Activated naive CD4-positive, alpha-beta T cell treated with Interleukin-2 at 50 U/mL for 16 hours (primary cell): ENCODE results near the gene FHIT.

Source experiments
- DNase-seq: peaks from one replicate; pipeline ENCODE4 v3.0.0-alpha.2; 2020

Gene FHIT

GRCh38 chr3:60365360-60365759 is 885.9 kb downstream of the FHIT start:
- no peak for DNase-seq

DNA sequence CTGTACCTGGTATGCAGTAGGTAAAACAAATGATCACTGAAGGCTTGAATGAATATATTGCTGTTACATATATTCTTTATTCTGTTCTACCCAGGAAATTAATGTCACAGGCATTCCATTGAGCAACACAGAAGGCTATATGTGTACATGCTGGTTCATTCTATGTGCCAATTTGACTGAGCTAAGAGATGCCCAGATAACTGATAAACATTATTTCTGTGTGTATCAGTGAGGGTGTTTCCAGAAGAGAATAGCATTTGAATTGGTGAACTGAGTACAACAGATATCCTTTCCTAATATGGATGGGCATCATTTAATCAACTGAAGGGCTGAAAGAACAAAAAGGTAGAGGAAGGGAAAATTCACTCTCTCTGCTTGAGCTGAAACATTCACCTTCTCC is 886.8 kb downstream of the FHIT start:
- DNase-seq = no peak

GRCh38 chr3:60363817-60364216 is 887.4 kb downstream of the FHIT start:
- DNase-seq = no peak

DNA sequence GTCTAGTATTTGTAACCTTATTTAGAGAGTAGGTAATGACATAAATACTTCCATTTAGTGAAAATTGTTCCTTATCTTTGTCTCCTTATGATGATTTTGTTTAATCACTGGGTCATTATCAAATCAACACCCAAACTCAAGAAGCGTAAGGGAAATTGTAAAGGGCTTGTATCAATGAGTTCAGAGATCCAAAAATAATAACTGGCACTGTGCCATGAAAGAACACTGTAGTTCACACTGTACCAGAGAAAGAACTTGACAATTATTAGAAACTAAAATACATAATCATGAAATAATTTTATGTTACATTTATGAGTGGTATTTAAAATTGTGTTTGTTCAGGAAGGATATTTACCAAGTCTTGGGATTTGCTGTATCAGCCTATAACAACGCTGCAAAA is 895.4 kb downstream of the FHIT start:
- DNase-seq = no peak

DNA sequence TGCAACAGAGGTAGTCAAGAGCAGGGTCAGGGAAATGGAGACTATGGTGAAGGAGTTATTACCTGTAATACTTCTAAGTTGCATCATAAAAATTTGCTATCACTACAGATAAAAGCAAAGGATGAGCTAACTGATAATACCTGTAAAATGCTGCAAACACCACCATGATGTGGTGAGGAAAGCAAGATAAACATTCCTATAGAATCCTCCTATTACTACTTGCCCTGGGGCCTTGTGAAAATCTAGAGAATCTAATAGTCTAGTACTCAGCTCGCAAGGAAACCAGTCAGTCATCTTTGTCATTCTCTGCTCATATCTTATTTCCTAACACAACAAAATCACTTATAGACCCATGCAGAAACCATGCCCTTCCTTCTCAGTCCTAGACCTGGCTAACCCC is 899.8 kb downstream of the FHIT start:
- no peak for DNase-seq

- DNase-seq = no peak
Measured at GRCh38 chr3:60344340-60344739, 906.9 kb downstream of the FHIT start.

- DNase-seq = no peak
Measured at GRCh38 chr3:60343831-60344230, 907.4 kb downstream of the FHIT start.

- DNase-seq = no peak
Measured at GRCh38 chr3:60339304-60339703, 911.9 kb downstream of the FHIT start.

DNA sequence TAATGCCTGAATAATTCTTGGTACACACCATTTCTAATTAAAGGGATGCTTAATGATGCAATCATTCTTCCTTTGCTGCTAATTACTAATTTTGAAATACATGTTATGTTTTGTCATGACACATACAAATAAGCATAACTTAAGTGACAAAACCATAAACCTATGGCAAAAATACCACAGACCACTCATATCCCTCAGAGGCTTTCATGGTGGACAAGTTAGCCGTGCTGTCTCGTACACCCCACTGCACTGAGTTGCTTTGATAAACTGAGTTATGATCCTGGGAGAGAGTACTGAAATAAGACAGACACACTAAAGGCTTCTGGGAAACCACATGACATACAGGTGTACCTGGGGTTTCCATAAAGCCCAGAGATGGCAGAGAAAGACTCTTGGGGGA is 913.8 kb downstream of the FHIT start:
- no peak for DNase-seq

DNA sequence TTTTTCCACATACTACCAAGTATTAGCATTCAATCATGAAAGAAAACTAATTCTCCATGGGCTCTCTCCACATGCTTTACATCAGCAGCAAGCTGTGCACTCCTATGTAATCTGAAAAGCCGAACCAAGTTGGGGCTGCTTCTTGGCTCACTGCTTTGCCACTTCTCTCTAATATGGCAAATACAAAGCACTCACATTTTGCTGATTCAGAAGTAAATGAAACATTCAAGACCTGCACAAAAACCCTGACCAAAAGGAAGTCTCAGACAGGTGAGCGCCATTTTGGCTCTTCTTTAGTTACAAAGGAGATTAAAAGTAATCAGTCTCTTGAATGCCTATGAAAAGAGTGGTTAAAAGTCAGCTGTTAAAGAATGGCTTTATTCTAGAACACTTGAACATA is 915.2 kb downstream of the FHIT start:
- no peak for DNase-seq

DNA sequence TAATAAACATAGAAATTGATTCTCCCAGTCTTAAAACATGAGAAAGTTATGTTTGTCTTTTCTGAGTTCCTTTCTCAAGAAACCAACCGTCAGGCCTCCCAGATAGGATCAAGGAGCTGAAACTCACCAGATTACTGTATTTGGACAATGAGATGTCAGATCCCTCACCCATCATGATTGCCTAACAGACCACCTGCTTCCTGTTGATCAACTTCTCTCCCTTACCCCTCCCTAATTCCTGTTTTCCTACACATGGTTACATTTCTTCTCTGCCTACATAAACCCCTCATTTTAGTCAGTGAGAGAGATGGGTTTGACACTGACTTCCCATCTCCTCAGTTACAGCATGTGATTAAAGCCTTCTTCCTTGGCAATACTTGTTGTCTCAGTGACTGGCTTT is 917.5 kb downstream of the FHIT start:
- no peak for DNase-seq

GRCh38 chr3:60330107-60330506 is 921.1 kb downstream of the FHIT start:
- no peak for DNase-seq

DNA sequence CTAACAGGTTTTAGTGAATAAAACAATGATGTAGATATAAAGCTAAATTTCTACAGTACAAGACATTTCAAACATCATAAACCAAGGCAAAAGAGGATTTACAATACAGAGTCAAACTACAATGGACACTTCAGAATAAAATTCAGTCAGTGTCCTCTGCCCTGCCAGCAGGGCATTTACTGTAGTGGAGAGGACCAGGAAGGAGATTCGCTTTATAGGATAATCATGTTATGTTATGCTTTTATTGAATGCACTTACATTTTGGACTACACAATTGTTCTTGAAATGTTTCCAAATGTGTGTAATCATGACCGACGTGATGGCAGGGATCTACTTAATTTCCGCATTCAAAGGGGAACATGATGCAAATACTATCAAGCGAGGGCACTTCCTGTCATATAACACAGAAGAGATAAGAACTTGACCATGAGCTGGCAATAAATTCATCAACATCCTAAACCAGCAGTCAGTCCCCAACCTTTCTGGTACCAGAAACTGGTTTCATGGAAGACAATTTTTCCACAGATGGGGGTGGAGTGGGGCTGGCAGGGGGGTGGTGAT is 925.6 kb downstream of the FHIT start:
- no peak for DNase-seq

DNA sequence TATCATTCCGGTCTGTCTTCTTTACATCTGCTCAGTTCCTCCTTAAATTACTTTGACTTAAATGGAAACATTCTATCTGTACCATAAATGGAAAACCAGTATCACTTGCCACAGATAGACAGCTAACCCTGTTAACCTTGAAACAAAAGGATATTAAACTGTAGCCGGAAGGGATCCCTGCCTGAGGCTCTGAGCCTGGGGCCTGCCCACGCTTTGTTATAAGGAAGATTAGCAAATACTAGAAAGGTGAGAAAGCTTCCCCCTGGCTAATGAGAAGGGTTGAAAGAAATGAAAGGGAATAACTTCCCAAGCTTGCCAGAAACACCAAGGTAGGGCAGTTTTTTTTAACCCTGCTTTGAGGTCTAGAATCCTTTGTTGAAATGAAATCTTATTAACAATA is 927.6 kb downstream of the FHIT start:
- no peak for DNase-seq

- no peak for DNase-seq
Measured at GRCh38 chr3:60323180-60323579, 928.1 kb downstream of the FHIT start.

DNA sequence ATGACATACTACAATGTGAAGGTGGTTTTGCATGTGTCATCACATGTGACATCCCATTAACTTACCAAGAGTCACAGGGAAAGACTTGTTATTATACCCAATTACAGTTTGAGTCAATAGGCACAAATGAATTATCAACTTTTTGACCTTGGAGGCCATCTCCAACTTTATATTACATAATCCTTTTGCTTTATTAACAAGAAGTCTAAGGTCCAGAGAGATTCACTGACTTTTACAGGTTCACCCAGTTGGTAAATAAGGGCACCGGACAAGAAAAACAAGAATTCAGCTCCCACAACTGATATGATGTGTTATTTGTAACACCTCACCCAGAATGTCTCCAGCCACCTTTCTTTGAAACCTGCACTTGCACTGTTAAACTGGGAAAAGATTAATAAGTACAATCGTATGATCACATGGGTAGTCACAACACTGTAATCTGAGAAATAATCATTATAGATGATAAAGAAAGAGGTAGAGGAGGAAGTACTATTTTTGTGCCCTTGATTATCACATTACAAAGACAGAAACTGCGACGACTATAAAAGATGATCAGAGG is 928.9 kb downstream of the FHIT start:
- DNase-seq = no peak

DNA sequence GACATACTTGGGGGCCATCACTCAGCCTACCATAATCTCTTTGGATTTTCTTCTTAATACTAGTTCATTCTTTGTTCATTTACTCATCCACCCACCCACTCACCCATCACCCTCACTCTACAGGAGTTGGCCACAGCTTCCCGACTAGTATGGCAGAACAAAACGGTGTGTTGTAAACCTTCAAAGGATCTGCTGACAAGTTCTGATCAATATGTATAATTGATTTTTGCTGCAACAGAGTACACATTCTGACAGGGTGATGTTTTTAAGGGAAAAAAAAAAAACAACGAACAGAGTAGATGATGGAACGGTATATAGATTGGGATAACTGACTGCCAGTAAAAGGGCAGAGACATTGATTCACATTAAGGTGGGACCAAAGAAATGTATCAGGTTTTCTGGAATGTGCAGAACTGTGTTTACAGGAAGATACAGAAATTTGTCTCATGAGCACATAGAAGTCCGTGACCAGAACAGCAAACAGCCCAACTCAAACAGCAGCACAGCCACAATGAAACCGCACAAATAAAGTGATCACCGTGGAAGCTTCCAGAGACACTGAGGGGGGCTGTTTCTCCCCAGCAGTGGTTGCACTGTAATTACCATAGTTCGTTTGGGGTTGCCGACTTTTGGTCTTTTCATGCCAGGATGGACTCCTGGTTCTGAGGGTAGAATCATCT is 931.9 kb downstream of the FHIT start:
- no peak for DNase-seq

- no peak for DNase-seq
Measured at GRCh38 chr3:60316121-60316797, 935.0 kb downstream of the FHIT start.

- DNase-seq = no peak
Measured at GRCh38 chr3:60313951-60314461, 937.2 kb downstream of the FHIT start.

- DNase-seq = no peak
Measured at GRCh38 chr3:60313231-60313798, 937.9 kb downstream of the FHIT start.

DNA sequence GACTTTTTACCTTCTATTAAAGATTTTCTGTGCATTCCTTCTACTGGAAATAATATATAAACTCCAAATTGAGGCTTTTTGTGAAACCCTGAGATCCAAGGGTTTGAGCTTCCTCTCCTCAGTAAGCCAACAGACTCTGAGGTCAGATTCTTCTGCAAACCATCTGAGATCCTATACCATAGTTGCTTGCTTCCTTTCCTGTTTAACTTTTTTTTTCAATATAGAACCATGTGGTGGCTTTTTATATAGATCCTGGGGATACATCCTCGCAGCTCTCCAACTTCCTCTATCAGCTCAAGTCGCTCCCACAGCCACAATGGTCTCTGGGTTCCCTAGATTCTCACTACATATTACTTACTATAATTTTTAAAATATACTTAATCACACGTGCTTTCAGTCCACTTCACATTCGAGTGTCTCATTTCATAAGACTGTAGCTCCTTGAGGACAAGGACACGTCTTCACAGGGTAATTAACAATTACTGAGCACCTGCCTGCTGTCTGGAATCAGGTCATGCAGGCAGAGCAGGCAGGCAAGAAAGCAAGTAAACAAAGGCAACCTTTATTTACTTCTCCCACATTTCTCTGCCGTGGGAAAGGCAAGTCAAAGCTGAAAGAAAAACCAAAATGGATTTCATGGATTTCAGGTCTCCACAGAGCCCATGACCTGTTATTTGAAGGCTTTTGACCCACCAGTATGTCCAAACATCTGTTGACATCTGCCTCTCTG is 941.5 kb downstream of the FHIT start:
- no peak for DNase-seq

- no peak for DNase-seq
Measured at GRCh38 chr3:60308808-60309207, 942.4 kb downstream of the FHIT start.
